CD14-positive monocyte (primary cell): Measurements from ENCODE around the gene APLP1. TPM values are rescaled to one million over a fixed set of nuclear protein-coding genes. Genes with fewer than 3 reads are reported as not detected.
A peak's percentile ranks its signal among the peaks of the same experiment; 100 is the strongest.

Source experiments
- DNase-seq, 3 donors: peaks; one replicate each; pipeline ENCODE4 v3.0.0-alpha.2; 2011 to 2022
- H2AFZ ChIP-seq: 2 replicates; pipeline ENCODE4 v1.6.0; 2012; ENCODE audit warnings: mild to moderate bottlenecking, low read depth, low read length, inconsistent platforms; ENCODE audit not compliant: insufficient read depth, poor library complexity, severe bottlenecking
- H3K27ac ChIP-seq, 2 donors: 1 replicate in 1 of 2; 2 replicates in 1 of 2; pipeline ENCODE4 v1.5.1; 2012 to 2013; ENCODE audit warnings: low read length in 2 of 2, control low read depth in 1 of 2, inconsistent platforms in 1 of 2, low read depth in 1 of 2, mild to moderate bottlenecking in 1 of 2
- H3K27me3 ChIP-seq, 2 donors: one replicate each; pipeline versions ENCODE4 v1.6.0 to v1.6.1; 2011 to 2013; ENCODE audit warnings: low read length in 2 of 2; ENCODE audit not compliant: control insufficient read depth in 2 of 2, insufficient read depth in 2 of 2
- H3K36me3 ChIP-seq, 2 donors: replicated peaks in 1 of 2; 1 replicate in 1 of 2; 2 replicates in 1 of 2; pipeline versions ENCODE4 v1.5.1 to v1.6.1; 2012 to 2013; ENCODE audit warnings: low read length in 2 of 2, control low read depth in 1 of 2, inconsistent platforms in 1 of 2, mild to moderate bottlenecking in 1 of 2; ENCODE audit not compliant: insufficient read depth in 2 of 2, control insufficient read depth in 1 of 2
- H3K4me1 ChIP-seq, 2 donors: 1 replicate in 1 of 2; 2 replicates in 1 of 2; pipeline versions ENCODE4 v1.5.1 to v1.6.1; 2012 to 2013; ENCODE audit warnings: low read length in 2 of 2, control low read depth in 1 of 2, inconsistent platforms in 1 of 2, mild to moderate bottlenecking in 1 of 2, moderate library complexity in 1 of 2; ENCODE audit not compliant: insufficient read depth in 2 of 2, control insufficient read depth in 1 of 2
- H3K4me2 ChIP-seq: replicated peaks from 2 replicates; pipeline ENCODE3; 2012; ENCODE audit warnings: low read length, moderate library complexity, mild to moderate bottlenecking; ENCODE audit not compliant: poor library complexity, severe bottlenecking; ENCODE audit errors: extremely low read depth
- H3K4me3 ChIP-seq, 3 experiments: fragments of 200-600 bp in 1 of 3; sonication (generic) in 1 of 3; replicated peaks in 1 of 3; 1 replicate in 2 of 3; 2 replicates in 1 of 3; pipeline ENCODE4 v1.5.1; 2011 to 2013; ENCODE audit warnings: low read length in 3 of 3, mild to moderate bottlenecking in 3 of 3, control low read depth in 2 of 3, low read depth in 2 of 3, inconsistent platforms in 1 of 3, moderate library complexity in 1 of 3
- H3K79me2 ChIP-seq: 2 replicates; pipeline ENCODE4 v1.6.0; 2012; ENCODE audit warnings: mild to moderate bottlenecking, control low read depth, inconsistent platforms, low read length, moderate library complexity; ENCODE audit not compliant: insufficient read depth
- H3K9ac ChIP-seq: 2 replicates; pipeline ENCODE4 v1.6.0; 2017; ENCODE audit warnings: low read length, mild to moderate bottlenecking; ENCODE audit not compliant: insufficient read depth, poor library complexity, severe bottlenecking
- H3K9me3 ChIP-seq, 2 donors: replicated peaks in 1 of 2; 1 replicate in 1 of 2; 2 replicates in 1 of 2; pipeline versions ENCODE4 v1.5.1 to v1.6.1; 2012 to 2013; ENCODE audit warnings: low read length in 2 of 2, control low read depth in 1 of 2; ENCODE audit not compliant: control insufficient read depth in 1 of 2, insufficient read depth in 1 of 2
- H4K20me1 ChIP-seq: 2 replicates; pipeline ENCODE4 v1.6.0; 2012; ENCODE audit warnings: mild to moderate bottlenecking, low read length, control low read depth, moderate library complexity; ENCODE audit not compliant: insufficient read depth
- H3K27ac Mint-ChIP-seq, 7 donors: one replicate each; pipeline ENCODE4 v1.8.0; 2020; ENCODE audit warnings: mild to moderate bottlenecking in 7 of 7, mixed read lengths in 7 of 7, moderate library complexity in 6 of 7, inconsistent platforms in 2 of 7
- H3K27me3 Mint-ChIP-seq, 3 donors: one replicate each; pipeline ENCODE4 v1.8.0; 2021 to 2022; ENCODE audit warnings: low read depth in 3 of 3, mild to moderate bottlenecking in 3 of 3, mixed read lengths in 3 of 3, moderate library complexity in 3 of 3, inconsistent platforms in 1 of 3
- H3K36me3 Mint-ChIP-seq, 2 donors: one replicate each; pipeline ENCODE4 v1.8.0; 2020; ENCODE audit warnings: mixed read lengths in 2 of 2, inconsistent platforms in 1 of 2, mild to moderate bottlenecking in 1 of 2
- H3K4me1 Mint-ChIP-seq: one replicate; pipeline ENCODE4 v1.8.0; 2020; ENCODE audit warnings: mild to moderate bottlenecking, mixed read lengths
- H3K4me3 Mint-ChIP-seq, 2 donors: one replicate each; pipeline ENCODE4 v1.8.0; 2020; ENCODE audit warnings: mild to moderate bottlenecking in 2 of 2, mixed read lengths in 2 of 2, moderate library complexity in 1 of 2
- H3K9me3 Mint-ChIP-seq, 7 donors: one replicate each; pipeline ENCODE4 v1.8.0; 2020 to 2022; ENCODE audit warnings: mixed read lengths in 7 of 7, mild to moderate bottlenecking in 6 of 7, moderate library complexity in 6 of 7, inconsistent platforms in 2 of 7
- CTCF ChIP-seq: fragments of 200-600 bp; IDR thresholded peaks from one replicate; pipeline ENCODE4 v1.8.0; 2022; ENCODE audit warnings: antibody characterized with exemption, mild to moderate bottlenecking
- WGBS: methylation state at CpG from one replicate; pipeline ENCODE4 v1.1.5; 2013; ENCODE audit warnings: missing lambda C conversion rate; ENCODE audit not compliant: insufficient coverage; 5-methylcytosine and 5-hydroxymethylcytosine counted together
- intact Hi-C, 2 donors: fragments of 100-400 bp; cut with micrococcal nuclease; formaldehyde crosslinking; loops; one replicate each; pipeline versions ENCODE4 v1.15.0 to v1.15.1; 2023
- polyA plus RNA-seq, 3 donors: library from polyadenylated mRNA; depleted of rRNA in 1 of 3; unstranded in 2 of 3; stranded (reverse) in 1 of 3; fragments of 300-500 nt in 2 of 3; fragments of >200 nt in 1 of 3; fragmentation: Illumina TruSeq in 2 of 3; gene quantifications; 1 replicate in 2 of 3; 2 replicates in 1 of 3; pipeline ENCODE4 v1.2.3, GENCODE V29; 2012 to 2021

APLP1 gene
- polyA plus RNA-seq, 3 donors = not detected

DNA sequence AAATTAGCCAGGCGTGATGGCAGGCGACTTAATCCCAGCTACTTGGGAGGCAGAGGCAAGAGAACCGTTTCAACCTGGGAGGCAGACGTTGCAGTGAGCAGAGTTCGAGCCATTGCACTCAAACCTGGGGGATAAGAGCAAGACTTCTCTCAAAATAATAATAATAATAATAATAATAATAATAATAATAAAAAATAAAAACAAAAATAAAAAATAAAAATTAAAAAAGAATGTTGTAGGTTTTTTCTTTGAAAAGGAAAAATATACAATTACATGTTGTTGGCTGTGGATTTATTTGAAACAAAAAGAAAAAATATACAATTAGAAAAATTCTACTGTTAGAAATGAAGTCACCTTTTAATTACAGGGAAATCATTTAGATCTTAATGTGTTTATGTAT, 44.2 kb upstream of the APLP1 start:
- H3K27ac ChIP-seq = no peak overlapping the region

DNA sequence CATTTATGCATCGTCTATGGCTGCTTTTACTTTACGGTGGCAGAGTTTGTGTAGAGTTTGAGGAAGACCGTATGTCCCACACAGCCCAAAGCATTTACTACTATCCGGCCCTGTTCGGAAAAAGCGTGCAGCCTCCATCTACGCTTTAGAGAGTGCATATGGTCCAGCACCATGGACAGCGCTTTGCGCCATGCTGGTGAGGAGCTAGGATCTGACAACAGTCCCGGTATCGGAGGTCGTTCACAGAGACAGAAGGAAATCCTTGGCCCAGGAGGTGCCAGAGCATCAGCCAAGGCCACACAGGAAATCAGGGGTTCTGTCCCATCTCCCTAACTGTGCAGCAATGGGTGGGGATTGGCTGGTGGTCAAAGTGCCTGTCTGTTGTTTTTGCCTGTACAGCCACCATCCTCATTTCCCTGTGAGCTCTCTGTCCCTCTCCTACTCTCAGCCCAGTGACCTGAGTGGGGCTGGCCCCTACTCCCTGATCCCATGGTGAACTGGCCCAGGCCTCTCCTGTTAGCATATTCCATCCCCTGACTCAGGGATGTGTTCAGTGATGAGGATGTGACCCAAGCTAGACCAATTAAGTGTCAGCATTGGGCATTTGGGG, 39.6 kb upstream of the APLP1 start:
- Histone ChIP-seq H3K4me2 (no peak overlapping the region), H4K20me1 (no peaks in the 10 kb centered on the region), H3K4me1 (no peaks in the 10 kb centered on the region), H3K79me2 (no peaks in the 10 kb centered on the region), H3K4me3 (no peak overlapping the region), H3K27ac (no peak overlapping the region), H3K9me3 (no peaks in the 10 kb centered on the region), H2AFZ (no peak overlapping the region), H3K36me3 (no peaks in the 10 kb centered on the region), H3K27me3 (no peaks in the 10 kb centered on the region), H3K9ac (no peak overlapping the region)
- H3K4me3 Mint-ChIP-seq = peak overlapping the region in 1 of 2 donors; percentile 28
- no peak for DNase-seq
- H3K27me3 Mint-ChIP-seq = peaks cover 6 to 23% (median 11%) of the 10 kb centered on the region in 3 donors
- no peaks in the 10 kb centered on the region for H3K9me3 Mint-ChIP-seq
- no peaks in the 10 kb centered on the region for H3K4me1 Mint-ChIP-seq
- intact Hi-C loops = no loop called here
- H3K36me3 Mint-ChIP-seq = no peaks in the 10 kb centered on the region
- WGBS = 0% methylated on average over 5 of the region's 12 CpGs
- TF ChIP-seq CTCF = no peak
- no peak overlapping the region for H3K27ac Mint-ChIP-seq

More for the DNA sequence above, 44.2 kb upstream of the APLP1 start:
- Histone ChIP-seq H3K4me1 (no peaks in the 10 kb centered on the region), H3K36me3 (no peaks in the 10 kb centered on the region), H4K20me1 (no peaks in the 10 kb centered on the region), H3K9me3 (no peaks in the 10 kb centered on the region), H3K27me3 (peaks cover 0 to 3% of the 10 kb centered on the region in 2 donors), H3K9ac (no peak overlapping the region), H3K4me3 (no peak overlapping the region), H2AFZ (no peak overlapping the region), H3K4me2 (no peak overlapping the region), H3K79me2 (no peaks in the 10 kb centered on the region)
- Mint-ChIP-seq H3K4me1 (no peaks in the 10 kb centered on the region), H3K27me3 (peaks cover 5 to 9% (median 6%) of the 10 kb centered on the region in 3 donors), H3K27ac (no peak overlapping the region), H3K9me3 (peaks cover 0 to 2% (median 0%) of the 10 kb centered on the region in 7 donors), H3K36me3 (no peaks in the 10 kb centered on the region), H3K4me3 (no peak overlapping the region)
- no CpG with 5 or more reads among the region's 5 CpGs for WGBS
- no peak for DNase-seq
- intact Hi-C loops = no loop called here
- TF ChIP-seq CTCF = no peak
